ENCODE measurements around the gene SUPT16H. TPM values are rescaled to one million over a fixed set of nuclear protein-coding genes. Genes with fewer than 3 reads are reported as not detected.
"Not testable (repeated sequence)": the region's sequence is repeated elsewhere in the genome, so short reads cannot be mapped to it uniquely, and the experiment has no call there.

The SUPT16H gene
- total and polyA plus RNA-seq, 2 donors (not counting 1 experiment from before 2014, with no cell fraction given) = 28.3 to 78.3 TPM

DNA sequence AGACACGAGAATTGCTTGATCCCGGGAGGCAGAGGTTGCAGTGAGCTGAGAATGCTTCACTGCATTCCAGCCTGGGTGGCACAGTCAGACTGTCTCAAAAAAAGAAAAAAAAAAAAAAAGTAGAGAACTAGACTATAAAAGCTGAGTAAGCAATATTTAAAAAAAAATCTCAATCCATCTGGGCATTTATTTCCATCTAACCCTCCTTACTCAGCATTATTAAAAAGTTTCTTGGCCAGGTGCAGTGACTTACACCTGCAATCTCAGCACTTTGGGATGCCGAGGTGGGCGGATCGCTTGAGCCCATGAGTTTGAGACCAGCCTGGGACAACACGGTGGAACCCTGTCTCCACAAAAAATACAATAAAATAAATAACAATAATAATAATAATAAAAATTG is 4.5 kb downstream of the SUPT16H start:
- no peak overlapping the region for H3K4me3 Mint-ChIP-seq
- Histone ChIP-seq H3K4me2 (replicated peaks; ENCODE audit: low read depth, low read length, poor library complexity, severe bottlenecking) (no peak overlapping the region), H3K79me2 (ENCODE audit: control insufficient read depth, insufficient read depth, low read length) (peaks cover 91% of the 10 kb centered on the region), H3K4me3 (ENCODE audit: control extremely low read depth in 1 of 5, extremely low read depth in 1 of 5, insufficient read depth in 1 of 5, low read depth in 2 of 5, low read length in 4 of 5) (no peak overlapping the region), H3K27ac (ENCODE audit: low read length in 2 of 2) (no peak overlapping the region), H3K36me3 (replicated peaks in 1 of 2; ENCODE audit: control extremely low read depth in 1 of 2, control insufficient read depth in 1 of 2, extremely low read depth in 1 of 2, insufficient read depth in 2 of 2, low read length in 1 of 2) (peaks cover 0 to 5% of the 10 kb centered on the region in 2 experiments), H3K9ac (ENCODE audit: low read length) (no peak overlapping the region), H3K9me3 (ENCODE audit: control extremely low read depth in 1 of 3, control insufficient read depth in 2 of 3, insufficient read depth in 1 of 3, low read length in 2 of 3) (no peaks in the 10 kb centered on the region), H2AFZ (ENCODE audit: insufficient read depth, low read depth, low read length, poor library complexity, severe bottlenecking) (no peak overlapping the region), H4K20me1 (ENCODE audit: control insufficient read depth, insufficient read depth, low read length, poor library complexity, severe bottlenecking) (peaks cover 43% of the 10 kb centered on the region), H3K4me1 (ENCODE audit: control insufficient read depth in 2 of 2, insufficient read depth in 2 of 2, low read length in 2 of 2) (peaks cover 8 to 15% of the 10 kb centered on the region in 2 donors), H3K27me3 (replicated peaks in 1 of 4; ENCODE audit: control extremely low read depth in 1 of 4, control insufficient read depth in 3 of 4, insufficient read depth in 4 of 4, low read length in 3 of 4) (no peaks in the 10 kb centered on the region)
- no CpG with 5 or more reads among the region's 6 CpGs for WGBS (ENCODE audit: insufficient coverage)
- no peaks in the 10 kb centered on the region for H3K27me3 Mint-ChIP-seq
- no peak for DNase-seq
- ATAC-seq (ENCODE audit: low read depth) = no peak
- no peak overlapping the region for H3K27ac Mint-ChIP-seq
- intact Hi-C loops (cut with micrococcal nuclease) = no loop called here
- H3K4me1 Mint-ChIP-seq = peaks cover 30% of the 10 kb centered on the region
- ChIA-PET POLR2A (no interaction called here), CTCF (interaction anchor here (0.8 to 0.9 kb wide), 2 partner anchors 114 to 138 kb away, joined by 3 read pairs; no protein-coding TSS in a partner anchor)
- TF ChIP-seq, protein P1, sequence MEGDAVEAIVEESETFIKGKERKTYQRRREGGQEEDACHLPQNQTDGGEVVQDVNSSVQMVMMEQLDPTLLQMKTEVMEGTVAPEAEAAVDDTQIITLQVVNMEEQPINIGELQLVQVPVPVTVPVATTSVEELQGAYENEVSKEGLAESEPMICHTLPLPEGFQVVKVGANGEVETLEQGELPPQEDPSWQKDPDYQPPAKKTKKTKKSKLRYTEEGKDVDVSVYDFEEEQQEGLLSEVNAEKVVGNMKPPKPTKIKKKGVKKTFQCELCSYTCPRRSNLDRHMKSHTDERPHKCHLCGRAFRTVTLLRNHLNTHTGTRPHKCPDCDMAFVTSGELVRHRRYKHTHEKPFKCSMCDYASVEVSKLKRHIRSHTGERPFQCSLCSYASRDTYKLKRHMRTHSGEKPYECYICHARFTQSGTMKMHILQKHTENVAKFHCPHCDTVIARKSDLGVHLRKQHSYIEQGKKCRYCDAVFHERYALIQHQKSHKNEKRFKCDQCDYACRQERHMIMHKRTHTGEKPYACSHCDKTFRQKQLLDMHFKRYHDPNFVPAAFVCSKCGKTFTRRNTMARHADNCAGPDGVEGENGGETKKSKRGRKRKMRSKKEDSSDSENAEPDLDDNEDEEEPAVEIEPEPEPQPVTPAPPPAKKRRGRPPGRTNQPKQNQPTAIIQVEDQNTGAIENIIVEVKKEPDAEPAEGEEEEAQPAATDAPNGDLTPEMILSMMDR (IDR thresholded peaks at IDR 0.05) = no peak
- TF ChIP-seq EZH2 (IDR thresholded peaks at IDR 0.05; ENCODE audit: borderline replicate concordance, insufficient read depth, low read depth, low read length, poor library complexity, severe bottlenecking) = no peak
- H3K9me3 Mint-ChIP-seq (ENCODE audit: insufficient read depth) = no peaks in the 10 kb centered on the region

DNA sequence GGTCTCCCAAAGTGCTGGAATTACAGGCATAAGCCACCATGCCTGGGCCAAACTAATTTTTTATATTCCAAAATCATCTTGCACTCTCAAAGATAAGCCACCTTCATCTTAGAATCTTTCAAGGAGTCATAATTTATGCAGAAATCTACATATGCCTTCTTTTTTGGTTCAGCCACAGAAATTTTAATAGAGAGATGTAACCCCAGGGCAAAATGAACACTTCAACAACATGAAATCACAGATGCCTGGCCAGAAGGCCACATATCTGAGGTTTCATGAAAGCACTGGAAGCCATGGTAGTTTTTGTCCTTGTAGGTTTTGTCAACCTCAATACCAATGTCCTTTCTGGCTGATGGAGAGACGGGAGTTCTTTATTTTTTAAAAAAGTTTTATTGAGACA is 9.8 kb downstream of the SUPT16H start:
- Histone ChIP-seq H3K27me3 (replicated peaks in 1 of 4; ENCODE audit: control extremely low read depth in 1 of 4, control insufficient read depth in 3 of 4, insufficient read depth in 4 of 4, low read length in 3 of 4) (no peaks in the 10 kb centered on the region), H4K20me1 (ENCODE audit: control insufficient read depth, insufficient read depth, low read length, poor library complexity, severe bottlenecking) (peaks cover 28% of the 10 kb centered on the region), H3K9ac (ENCODE audit: low read length) (no peak overlapping the region), H3K4me3 (ENCODE audit: control extremely low read depth in 1 of 5, extremely low read depth in 1 of 5, insufficient read depth in 1 of 5, low read depth in 2 of 5, low read length in 4 of 5) (no peak overlapping the region), H3K9me3 (ENCODE audit: control extremely low read depth in 1 of 3, control insufficient read depth in 2 of 3, insufficient read depth in 1 of 3, low read length in 2 of 3) (no peaks in the 10 kb centered on the region), H2AFZ (ENCODE audit: insufficient read depth, low read depth, low read length, poor library complexity, severe bottlenecking) (no peak overlapping the region), H3K36me3 (replicated peaks in 1 of 2; ENCODE audit: control extremely low read depth in 1 of 2, control insufficient read depth in 1 of 2, extremely low read depth in 1 of 2, insufficient read depth in 2 of 2, low read length in 1 of 2) (peaks cover 0 to 36% of the 10 kb centered on the region in 2 experiments), H3K4me1 (ENCODE audit: control insufficient read depth in 2 of 2, insufficient read depth in 2 of 2, low read length in 2 of 2) (no peaks in the 10 kb centered on the region), H3K4me2 (replicated peaks; ENCODE audit: low read depth, low read length, poor library complexity, severe bottlenecking) (no peak overlapping the region), H3K79me2 (ENCODE audit: control insufficient read depth, insufficient read depth, low read length) (peaks cover 59% of the 10 kb centered on the region), H3K27ac (ENCODE audit: low read length in 2 of 2) (no peak overlapping the region)
- H3K27me3 Mint-ChIP-seq = no peaks in the 10 kb centered on the region
- DNase-seq = no peak
- TF ChIP-seq, protein P1 (IDR thresholded peaks at IDR 0.05) = no peak
- TF ChIP-seq EZH2 (IDR thresholded peaks at IDR 0.05; ENCODE audit: borderline replicate concordance, insufficient read depth, low read depth, low read length, poor library complexity, severe bottlenecking) = no peak
- intact Hi-C loops (cut with micrococcal nuclease) = no loop called here
- H3K4me3 Mint-ChIP-seq = no peak overlapping the region
- WGBS (ENCODE audit: insufficient coverage) = no CpG with 5 or more reads among the region's 1 CpG
- ATAC-seq (ENCODE audit: low read depth) = no peak
- CTCF ChIA-PET = no interaction called here
- H3K27ac Mint-ChIP-seq = no peak overlapping the region
- no peaks in the 10 kb centered on the region for H3K9me3 Mint-ChIP-seq (ENCODE audit: insufficient read depth)
- no peaks in the 10 kb centered on the region for H3K4me1 Mint-ChIP-seq
- POLR2A ChIA-PET = no interaction called here

DNA sequence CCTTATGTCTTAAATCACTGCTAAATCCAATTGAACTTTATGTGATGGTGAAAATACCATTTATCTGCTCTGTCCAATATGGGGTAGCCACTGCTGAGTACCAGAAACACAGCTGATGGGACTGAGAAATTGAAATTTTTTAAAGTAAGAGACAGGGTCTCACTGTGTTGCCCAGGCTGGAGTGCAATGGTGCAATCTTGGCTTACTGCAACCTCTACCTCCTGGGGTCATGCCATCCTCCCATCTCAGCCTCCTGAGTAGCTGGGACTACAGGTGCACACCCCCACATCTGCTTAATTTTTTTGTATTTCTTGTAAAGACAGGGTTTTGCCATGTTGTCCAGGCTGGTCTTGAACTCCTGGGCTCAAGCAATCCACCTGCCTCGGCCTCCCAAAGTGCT is 11.0 kb downstream of the SUPT16H start:
- H2AFZ ChIP-seq (ENCODE audit: insufficient read depth, low read depth, low read length, poor library complexity, severe bottlenecking); H3K27ac ChIP-seq (ENCODE audit: low read length in 2 of 2); H3K27ac Mint-ChIP-seq; H3K4me1 ChIP-seq (ENCODE audit: control insufficient read depth in 2 of 2, insufficient read depth in 2 of 2, low read length in 2 of 2); H3K4me3 Mint-ChIP-seq; H3K9me3 ChIP-seq (ENCODE audit: control extremely low read depth in 1 of 3, control insufficient read depth in 2 of 3, insufficient read depth in 1 of 3, low read length in 2 of 3); H3K4me3 ChIP-seq (ENCODE audit: control extremely low read depth in 1 of 5, extremely low read depth in 1 of 5, insufficient read depth in 1 of 5, low read depth in 2 of 5, low read length in 4 of 5); H3K27me3 Mint-ChIP-seq; DNase-seq; ATAC-seq (ENCODE audit: low read depth); CTCF ChIA-PET; intact Hi-C loops (cut with micrococcal nuclease); H3K4me1 Mint-ChIP-seq; H3K27me3 ChIP-seq (replicated peaks in 1 of 4; ENCODE audit: control extremely low read depth in 1 of 4, control insufficient read depth in 3 of 4, insufficient read depth in 4 of 4, low read length in 3 of 4); H3K9me3 Mint-ChIP-seq (ENCODE audit: insufficient read depth); POLR2A ChIA-PET; H3K4me2 ChIP-seq (replicated peaks; ENCODE audit: low read depth, low read length, poor library complexity, severe bottlenecking); H3K9ac ChIP-seq (ENCODE audit: low read length): not testable (repeated sequence)
- Histone ChIP-seq H3K79me2 (ENCODE audit: control insufficient read depth, insufficient read depth, low read length) (peaks cover 51% of the 10 kb centered on the region), H4K20me1 (ENCODE audit: control insufficient read depth, insufficient read depth, low read length, poor library complexity, severe bottlenecking) (peaks cover 26% of the 10 kb centered on the region), H3K36me3 (replicated peaks in 1 of 2; ENCODE audit: control extremely low read depth in 1 of 2, control insufficient read depth in 1 of 2, extremely low read depth in 1 of 2, insufficient read depth in 2 of 2, low read length in 1 of 2) (peaks cover 0 to 47% of the 10 kb centered on the region in 2 experiments)
- WGBS (ENCODE audit: insufficient coverage) = 100% methylated on average over 1 of the region's 1 CpG
